Smooth muscle cell of the brain vasculature (primary cell): ENCODE data around the gene AIPL1.

ENCODE experiments used
- DNase-seq: peaks from one replicate; pipeline ENCODE4 v3.0.0-alpha.2; 2012; ENCODE audit warnings: low read depth, low spot score

The AIPL1 gene

GRCh38 chr17:6467567-6467966 is 32.6 kb upstream of the AIPL1 start:
- no peak for DNase-seq

DNA sequence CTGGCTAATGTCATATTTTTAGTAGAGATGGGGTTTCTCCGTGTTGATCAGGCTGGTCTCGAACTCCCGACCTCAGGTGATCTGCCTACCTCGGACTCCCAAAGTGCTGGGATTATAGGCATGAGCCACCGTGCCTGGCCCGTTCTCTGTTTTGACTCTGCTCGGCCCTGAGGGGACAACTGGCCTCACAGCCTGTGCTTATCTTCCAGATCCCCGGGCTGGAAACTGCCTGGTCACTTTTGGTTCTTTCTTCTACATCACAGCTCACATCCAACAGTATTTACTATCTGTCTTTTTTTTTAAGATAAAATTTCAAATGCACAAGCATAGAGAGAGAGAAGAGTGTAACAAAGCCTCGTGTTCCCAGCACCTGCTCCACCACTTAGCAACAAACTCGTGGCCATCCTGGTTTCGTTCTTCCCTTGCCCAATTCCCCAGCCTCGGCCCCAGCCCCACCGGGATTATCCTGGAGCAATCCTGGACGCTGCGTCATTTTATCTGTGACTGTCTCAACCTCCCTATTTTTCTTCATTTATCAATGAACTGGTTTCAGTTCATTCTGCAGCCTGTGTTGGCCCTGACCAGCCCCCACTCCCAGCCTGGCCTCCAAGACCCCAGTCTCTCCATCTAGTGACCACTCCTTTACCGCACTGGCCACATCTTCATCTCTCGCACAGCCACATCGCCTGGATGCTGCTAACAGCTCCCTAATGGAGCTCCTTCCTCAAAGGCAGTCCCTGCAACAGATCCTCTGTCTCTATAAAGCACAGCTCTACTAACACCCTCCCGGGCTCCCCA is 30.5 kb upstream of the AIPL1 start:
- DNase-seq, result no peak

GRCh38 chr17:6464446-6465041 is 29.6 kb upstream of the AIPL1 start:
- DNase-seq, result no peak

GRCh38 chr17:6463616-6464445 is 28.9 kb upstream of the AIPL1 start:
- no peak for DNase-seq

DNA sequence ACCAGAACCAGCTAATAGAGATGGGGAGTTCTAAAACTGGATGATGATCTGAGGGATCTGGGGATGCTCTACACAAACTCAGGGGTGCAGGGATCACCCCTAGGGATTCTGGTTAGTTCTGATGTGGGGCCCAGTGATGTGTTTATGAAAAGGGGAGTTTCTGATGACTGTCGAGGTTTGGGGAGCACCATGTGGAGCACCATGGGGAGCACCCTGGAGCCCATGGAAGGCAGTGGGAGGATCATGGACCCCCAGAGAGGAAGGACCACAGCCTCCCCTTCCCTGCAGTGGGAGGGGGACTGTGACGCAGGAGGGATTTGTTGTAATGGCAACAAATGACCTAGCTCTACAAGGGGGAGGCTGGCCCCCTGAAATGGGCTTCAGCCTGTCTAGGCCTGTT is 27.8 kb upstream of the AIPL1 start:
- DNase-seq, result no peak

- no peak for DNase-seq
Measured at GRCh38 chr17:6461792-6462524, 27.0 kb upstream of the AIPL1 start.

- no peak for DNase-seq
Measured at GRCh38 chr17:6461246-6461645, 26.3 kb upstream of the AIPL1 start.

GRCh38 chr17:6460531-6461161 is 25.7 kb upstream of the AIPL1 start:
- DNase-seq, result no peak

DNA sequence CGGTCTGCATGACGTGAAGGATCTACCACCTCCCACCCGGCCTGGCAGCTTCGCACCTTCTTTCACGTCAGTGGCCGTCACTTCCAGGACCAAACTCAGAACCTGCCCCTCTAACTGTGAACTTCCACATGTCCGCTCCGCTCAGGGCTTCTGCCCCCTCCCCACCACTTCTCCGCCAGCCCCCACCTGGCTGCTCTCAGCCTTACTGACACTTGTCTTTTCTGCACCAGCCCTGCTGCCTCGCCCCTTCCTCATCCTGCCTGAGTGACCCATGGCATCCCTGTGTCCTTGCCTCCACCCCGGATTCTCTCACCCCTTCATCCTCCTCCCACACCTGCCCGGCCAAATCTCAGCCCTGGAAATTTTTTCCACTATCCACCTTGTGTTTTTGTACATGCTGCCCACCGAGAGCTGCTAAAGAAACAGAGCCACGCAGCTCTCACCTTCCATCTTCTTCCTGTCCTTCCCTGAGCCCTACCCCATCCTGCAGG is 23.6 kb upstream of the AIPL1 start:
- no peak for DNase-seq

GRCh38 chr17:6457688-6458459 is 23.0 kb upstream of the AIPL1 start:
- no peak for DNase-seq

GRCh38 chr17:6456914-6457687 is 22.2 kb upstream of the AIPL1 start:
- no peak for DNase-seq

GRCh38 chr17:6456321-6456720 is 21.4 kb upstream of the AIPL1 start:
- DNase-seq, result no peak

DNA sequence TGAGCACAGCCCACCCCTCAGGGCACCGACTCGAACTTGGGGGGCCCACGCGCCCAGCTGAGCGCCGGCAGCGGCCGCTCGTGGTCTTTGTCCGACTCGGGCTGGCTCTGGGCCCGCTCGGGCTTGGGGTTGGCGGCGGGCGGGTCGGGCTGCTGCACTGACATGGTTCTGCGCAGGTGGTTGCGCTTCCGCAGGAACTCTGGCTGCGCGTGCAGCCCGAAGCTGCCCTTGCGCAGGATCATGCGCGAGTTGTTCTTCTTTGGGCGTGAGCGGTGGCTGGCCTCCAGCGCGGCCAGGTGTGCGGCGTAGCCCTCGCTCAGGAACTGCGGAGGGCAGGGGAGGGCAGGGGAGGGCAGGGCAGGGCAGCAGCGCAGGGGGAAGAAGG is 20.4 kb upstream of the AIPL1 start:
- DNase-seq, result no peak

DNA sequence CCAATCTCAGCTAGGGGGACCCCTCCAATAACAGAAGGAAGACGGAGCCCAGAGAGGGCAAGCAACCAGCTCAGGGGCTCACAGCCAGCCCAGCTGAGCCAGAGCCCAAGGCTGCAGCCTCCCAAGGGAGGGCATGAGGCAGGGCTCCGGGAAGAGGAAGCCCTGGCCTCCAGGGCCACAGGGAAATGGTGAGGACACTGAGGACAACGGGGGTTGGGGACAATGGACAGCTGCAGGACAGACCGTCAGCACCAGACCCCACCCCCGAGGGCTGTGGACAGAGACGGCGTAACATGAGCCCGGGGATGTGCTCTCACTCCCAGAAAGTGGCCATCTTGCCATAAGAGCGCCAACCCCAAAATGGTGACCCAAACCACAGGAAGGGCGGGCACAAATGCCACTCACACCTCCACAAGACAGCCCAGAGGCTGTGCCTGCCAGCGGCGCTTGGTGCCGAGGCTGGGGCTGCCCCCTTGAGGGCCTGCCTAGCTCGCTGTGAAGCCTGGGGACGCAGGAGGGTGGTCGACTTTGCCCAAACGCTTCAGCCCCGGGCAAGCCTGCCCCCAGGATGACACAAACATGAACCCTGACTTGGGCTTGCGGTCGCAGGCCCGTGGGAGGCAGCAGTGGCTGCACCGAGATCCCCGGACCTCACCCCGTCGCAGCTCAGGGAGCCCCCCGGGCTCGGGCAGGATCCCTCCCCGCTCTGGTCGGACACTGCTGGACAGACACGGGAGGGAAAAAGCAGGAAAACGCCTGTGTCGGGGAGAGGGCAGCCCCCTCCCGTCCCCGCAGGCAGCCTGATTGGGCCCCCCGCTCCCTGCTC is 19.8 kb upstream of the AIPL1 start:
- no peak for DNase-seq

DNA sequence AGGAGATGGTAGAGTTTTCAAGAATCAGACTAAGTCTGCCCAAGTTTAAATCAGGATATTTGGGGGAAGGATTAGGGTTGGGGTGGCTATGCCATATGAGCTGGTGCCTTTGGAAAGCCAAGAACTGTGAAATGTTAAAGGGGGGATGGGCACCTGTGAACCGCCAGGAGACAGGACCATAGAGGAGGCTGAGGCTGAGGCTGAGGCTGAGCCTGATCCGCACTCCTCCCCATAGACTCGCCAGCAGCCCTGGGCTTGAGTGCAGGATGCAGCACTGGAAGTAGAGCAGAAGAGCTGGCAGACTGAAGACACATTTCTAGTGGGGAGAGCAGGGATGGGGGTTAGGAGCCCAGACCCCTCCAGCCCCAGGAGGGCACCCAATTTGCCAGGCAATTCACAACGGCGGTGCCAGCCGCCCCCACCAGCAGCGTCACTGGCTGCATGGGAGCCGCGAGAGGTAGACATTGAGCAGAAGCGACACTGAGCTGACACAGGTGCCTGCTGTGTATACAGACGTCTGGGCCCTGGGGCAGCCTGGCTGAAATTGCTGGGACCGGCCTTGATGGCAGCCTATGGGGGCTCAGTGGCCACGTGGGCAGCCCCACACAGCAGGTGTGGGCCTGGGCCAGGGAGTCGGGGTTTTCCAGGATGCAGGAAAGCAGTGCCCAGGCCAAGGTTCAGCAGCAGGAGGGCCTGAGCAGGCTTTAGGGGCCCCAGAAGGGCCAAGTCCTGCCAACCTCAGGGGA is 18.5 kb upstream of the AIPL1 start:
- no peak for DNase-seq

DNA sequence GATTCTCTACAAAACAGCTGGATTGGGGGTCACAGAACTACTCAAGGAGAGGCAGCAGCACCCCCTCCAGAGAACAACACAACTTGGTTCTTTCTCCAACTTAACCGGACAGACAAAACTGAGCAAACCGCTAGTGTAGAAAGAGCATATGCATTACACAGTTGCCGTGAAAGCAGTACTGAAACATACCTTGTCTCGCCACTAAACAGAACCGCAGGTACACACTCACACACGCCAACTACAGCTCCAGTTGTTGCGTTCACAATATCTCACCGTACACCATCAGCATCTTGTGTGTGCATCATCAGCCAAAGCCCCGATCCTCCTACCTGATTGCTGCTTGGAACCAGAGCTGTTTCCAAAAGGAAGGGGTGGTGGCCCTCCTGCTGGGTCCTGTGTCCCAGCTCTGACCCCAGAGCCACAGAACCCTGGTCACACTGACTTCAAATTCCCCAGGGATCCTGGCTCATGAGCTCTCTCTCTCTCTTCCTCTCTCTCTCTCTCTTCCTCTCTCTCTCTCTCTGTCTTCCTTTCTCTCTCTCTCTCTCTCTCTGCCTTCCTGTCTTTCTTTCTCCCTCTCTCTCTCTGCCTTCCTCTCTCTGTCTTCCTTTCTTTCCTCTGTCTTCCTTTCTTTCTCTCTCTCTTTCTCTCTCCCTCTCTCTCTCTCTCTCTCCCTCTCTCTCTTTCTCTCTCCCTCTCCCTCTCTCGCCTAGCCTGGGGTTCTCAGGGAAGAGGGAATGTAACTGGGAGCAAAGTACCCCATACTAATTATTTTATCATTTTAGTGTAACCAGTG is 17.7 kb upstream of the AIPL1 start:
- DNase-seq, result no peak
